Measurements from ENCODE around the gene CPNE5. TPM values are rescaled to one million over a fixed set of nuclear protein-coding genes. Genes with fewer than 3 reads are reported as not detected.

The CPNE5 gene
- total RNA-seq, 1 donor from 2014 or later: 2.3 TPM

DNA sequence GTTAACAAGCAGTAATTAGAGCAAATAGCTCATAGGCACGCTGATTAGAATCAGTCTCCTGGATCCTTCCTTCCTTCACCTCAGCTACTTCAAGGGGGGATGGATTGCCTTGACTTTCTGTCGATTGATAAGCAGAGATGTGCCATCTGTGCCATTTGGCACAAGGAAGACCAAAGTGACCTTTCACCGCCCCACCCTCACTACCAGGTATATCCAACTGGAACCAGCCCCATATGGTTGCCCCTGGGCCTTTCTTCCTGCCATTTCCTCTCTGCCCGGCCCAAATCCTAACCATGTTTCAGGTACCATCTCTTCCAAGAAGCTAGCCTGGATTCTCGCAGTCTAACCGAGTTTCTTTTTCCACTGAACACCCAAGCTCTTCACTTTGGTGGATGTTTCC lies 8.7 kb upstream of the CPNE5 start:
- DNase-seq (no peak), ATAC-seq (no peak)
- TF ChIP-seq, protein P1, sequence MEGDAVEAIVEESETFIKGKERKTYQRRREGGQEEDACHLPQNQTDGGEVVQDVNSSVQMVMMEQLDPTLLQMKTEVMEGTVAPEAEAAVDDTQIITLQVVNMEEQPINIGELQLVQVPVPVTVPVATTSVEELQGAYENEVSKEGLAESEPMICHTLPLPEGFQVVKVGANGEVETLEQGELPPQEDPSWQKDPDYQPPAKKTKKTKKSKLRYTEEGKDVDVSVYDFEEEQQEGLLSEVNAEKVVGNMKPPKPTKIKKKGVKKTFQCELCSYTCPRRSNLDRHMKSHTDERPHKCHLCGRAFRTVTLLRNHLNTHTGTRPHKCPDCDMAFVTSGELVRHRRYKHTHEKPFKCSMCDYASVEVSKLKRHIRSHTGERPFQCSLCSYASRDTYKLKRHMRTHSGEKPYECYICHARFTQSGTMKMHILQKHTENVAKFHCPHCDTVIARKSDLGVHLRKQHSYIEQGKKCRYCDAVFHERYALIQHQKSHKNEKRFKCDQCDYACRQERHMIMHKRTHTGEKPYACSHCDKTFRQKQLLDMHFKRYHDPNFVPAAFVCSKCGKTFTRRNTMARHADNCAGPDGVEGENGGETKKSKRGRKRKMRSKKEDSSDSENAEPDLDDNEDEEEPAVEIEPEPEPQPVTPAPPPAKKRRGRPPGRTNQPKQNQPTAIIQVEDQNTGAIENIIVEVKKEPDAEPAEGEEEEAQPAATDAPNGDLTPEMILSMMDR (IDR thresholded peaks at IDR 0.05): no peak
- Histone ChIP-seq H3K27ac (no peak overlapping the region), H3K9me3 (no peaks in the 10 kb centered on the region), H3K36me3 (no peaks in the 10 kb centered on the region), H3K4me1 (peaks cover 23% of the 10 kb centered on the region), H3K4me3 (no peak overlapping the region), H3K27me3 (no peaks in the 10 kb centered on the region)
- intact Hi-C loops (cut with DNase I): loop anchor here (5.0 kb wide), 1 partner anchor 81 kb away; no protein-coding TSS in a partner anchor

DNA sequence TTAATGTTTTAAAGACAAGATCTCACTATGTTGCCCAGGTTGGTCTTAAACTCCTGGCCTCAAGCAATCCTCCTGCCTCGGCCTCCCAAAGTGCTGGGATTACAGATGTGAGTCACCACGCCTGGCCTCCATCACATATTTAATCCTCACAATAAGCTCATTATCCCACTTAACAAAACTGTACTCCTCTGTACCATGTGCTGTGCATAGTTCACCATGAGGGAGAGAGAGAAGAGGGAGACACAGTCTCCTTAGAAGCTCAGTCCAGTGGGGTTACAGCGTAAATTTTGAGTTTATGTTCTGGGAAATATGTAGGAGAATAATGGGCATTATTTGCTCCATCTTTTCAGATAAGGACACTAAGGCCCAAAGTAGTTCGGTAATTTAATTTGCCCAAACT lies 7.9 kb upstream of the CPNE5 start:
- Histone ChIP-seq H3K4me1 (peaks cover 23% of the 10 kb centered on the region), H3K27ac (no peak overlapping the region), H3K36me3 (no peaks in the 10 kb centered on the region), H3K4me3 (no peak overlapping the region), H3K9me3 (no peaks in the 10 kb centered on the region), H3K27me3 (no peaks in the 10 kb centered on the region)
- intact Hi-C loops (cut with DNase I): loop anchor here (5.0 kb wide), 1 partner anchor 80 kb away; no protein-coding TSS in a partner anchor
- DNase-seq (no peak), ATAC-seq (no peak)
- TF ChIP-seq, protein P1 (IDR thresholded peaks at IDR 0.05): no peak

DNA sequence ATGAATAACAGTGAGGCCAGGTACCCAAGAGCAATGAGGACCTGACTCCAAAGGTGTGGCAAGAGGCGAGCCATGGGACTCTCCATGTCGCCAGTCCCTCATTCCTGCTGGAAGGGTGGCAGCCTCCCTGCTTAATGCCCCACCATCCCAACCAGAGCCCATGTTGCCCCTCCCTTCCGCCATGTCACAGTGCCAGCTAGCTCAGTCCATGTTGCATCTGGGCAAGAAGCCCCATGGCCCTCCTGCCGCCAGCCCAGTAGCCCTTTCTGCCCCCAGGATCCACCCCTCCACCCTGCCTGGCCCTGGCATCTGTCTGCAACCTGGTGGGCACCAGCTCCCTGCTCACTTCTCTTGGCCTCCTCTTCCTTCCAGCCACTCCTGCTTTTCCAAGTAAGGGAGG lies 6.0 kb upstream of the CPNE5 start:
- intact Hi-C loops (cut with DNase I): loop anchor here (5.0 kb wide), 1 partner anchor 78 kb away; no protein-coding TSS in a partner anchor
- no peak overlapping the region for H3K4me3 ChIP-seq
- TF ChIP-seq, protein P1 (IDR thresholded peaks at IDR 0.05): no peak
- ATAC-seq (no peak), DNase-seq (peak; percentile 40)
- peaks cover 35% of the 10 kb centered on the region for H3K4me1 ChIP-seq
- no peaks in the 10 kb centered on the region for H3K27me3 ChIP-seq
- no peaks in the 10 kb centered on the region for H3K36me3 ChIP-seq
- no peaks in the 10 kb centered on the region for H3K9me3 ChIP-seq
- no peak overlapping the region for H3K27ac ChIP-seq

DNA sequence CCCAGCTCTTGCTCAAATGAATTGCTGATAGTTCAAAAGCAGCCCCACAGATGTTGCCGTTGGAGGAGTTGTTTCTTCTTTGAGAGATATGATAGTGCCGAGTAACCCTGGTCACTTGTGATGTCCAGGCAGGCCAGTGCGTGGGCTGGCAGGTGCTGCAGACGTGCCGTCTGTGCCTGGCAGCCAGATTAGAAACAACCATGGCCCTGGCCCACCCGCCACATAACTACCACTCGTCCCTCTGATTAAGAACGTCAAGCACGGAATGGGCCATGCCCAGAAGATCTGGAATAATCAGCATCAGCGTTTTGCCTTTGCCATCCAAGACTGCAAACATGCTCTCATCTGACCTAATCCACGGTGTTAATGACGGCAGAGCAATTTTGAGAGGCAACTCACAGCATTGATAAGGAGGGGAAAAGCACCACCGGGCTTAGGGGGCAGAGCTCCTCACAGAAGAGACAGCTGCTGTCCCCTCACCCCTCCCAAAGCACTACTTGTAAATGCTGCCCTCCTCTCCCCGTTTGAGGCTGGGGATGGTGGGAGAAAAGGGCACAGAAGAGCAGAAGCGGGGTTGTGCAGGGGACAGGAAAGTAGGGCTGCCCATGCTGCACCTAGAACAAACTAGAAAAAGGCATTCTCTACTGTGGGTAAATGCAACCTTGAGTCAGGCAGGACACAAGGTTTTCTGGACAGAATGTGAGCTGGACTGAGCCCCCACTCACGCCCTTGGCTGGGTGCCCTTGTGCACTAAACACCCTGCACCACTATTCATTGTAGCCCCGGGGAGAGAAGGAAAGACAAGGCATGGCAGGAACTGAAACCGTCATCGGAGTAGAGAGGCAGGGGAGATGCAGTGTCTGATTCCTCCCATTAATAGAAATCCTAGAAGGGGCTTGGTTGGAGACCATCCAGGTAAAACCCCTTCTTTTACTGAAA lies 5.3 kb upstream of the CPNE5 start:
- Histone ChIP-seq H3K4me1 (peaks cover 32% of the 10 kb centered on the region), H3K27ac (no peak overlapping the region), H3K4me3 (no peak overlapping the region), H3K36me3 (no peaks in the 10 kb centered on the region), H3K9me3 (no peaks in the 10 kb centered on the region), H3K27me3 (no peaks in the 10 kb centered on the region)
- TF ChIP-seq, protein P1 (IDR thresholded peaks at IDR 0.05): no peak
- intact Hi-C loops (cut with DNase I): loop anchor here (5.0 kb wide), 1 partner anchor 77 kb away; no protein-coding TSS in a partner anchor
- ATAC-seq: no peak
- DNase-seq: peak; percentile 25

DNA sequence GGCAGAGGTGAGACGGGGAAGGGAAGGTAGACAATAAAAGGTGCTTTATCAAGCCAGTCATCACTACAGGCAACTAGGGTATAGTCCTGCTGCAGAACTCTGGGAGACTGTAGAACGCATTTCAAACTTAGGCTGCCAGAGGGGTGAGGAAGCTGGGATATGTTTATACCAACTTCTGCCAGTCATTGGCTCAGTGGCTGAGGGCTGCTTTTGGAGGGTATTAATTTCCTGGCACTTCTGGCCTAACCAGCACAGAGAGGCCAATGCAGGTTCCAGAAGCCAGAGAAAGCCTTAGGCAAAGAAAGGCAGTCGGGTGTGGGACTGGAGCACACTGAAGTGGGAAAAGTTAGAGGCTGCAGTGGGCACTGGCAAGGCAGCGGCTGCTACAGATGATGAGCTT lies 3.9 kb upstream of the CPNE5 start:
- TF ChIP-seq, protein P1 (IDR thresholded peaks at IDR 0.05): no peak

More for the DNA sequence above, 3.9 kb upstream of the CPNE5 start:
- no peak overlapping the region for H3K4me3 ChIP-seq
- no peak for ATAC-seq
- DNase-seq: no peak
- peaks cover 25% of the 10 kb centered on the region for H3K4me1 ChIP-seq
- no peaks in the 10 kb centered on the region for H3K9me3 ChIP-seq
- H3K36me3 ChIP-seq: no peaks in the 10 kb centered on the region
- peaks cover 7% of the 10 kb centered on the region for H3K27me3 ChIP-seq
- intact Hi-C loops (cut with DNase I): no loop called here
- H3K27ac ChIP-seq: no peak overlapping the region
